Measurements from ENCODE around the gene NOL4L.

NOL4L gene

GRCh38 chr20:32557319-32557718 lies 27.8 kb downstream of the NOL4L start:
- no peak overlapping the region for H3K4ac ChIP-seq (ENCODE audit: low read depth, low read length)
- H2BK120ac ChIP-seq (ENCODE audit: low read depth, low read length) = no peak overlapping the region
- no CpG with 5 or more reads among the region's 5 CpGs for WGBS (ENCODE audit: extremely low coverage, insufficient coverage, low lambda C conversion rate)
- H2BK5ac ChIP-seq (ENCODE audit: low read length) = no peak overlapping the region
- H3K79me1 ChIP-seq (ENCODE audit: low read length) = no peaks in the 10 kb centered on the region
- no peak overlapping the region for H3K18ac ChIP-seq (ENCODE audit: low read length)
- H3K36me3 ChIP-seq (ENCODE audit: control insufficient read depth, insufficient read depth, low read length) = no peaks in the 10 kb centered on the region
- no peak overlapping the region for H4K8ac ChIP-seq (ENCODE audit: low read depth, low read length)
- no peak overlapping the region for H3K4me2 ChIP-seq (ENCODE audit: low read length)
- H4K5ac ChIP-seq (ENCODE audit: low read length) = no peak overlapping the region
- H3K79me2 ChIP-seq (ENCODE audit: control insufficient read depth, insufficient read depth, low read length) = no peaks in the 10 kb centered on the region
- no peaks in the 10 kb centered on the region for H3K27me3 ChIP-seq (ENCODE audit: insufficient read depth, low read length, poor library complexity)
- DNase-seq = no peak
- no peak overlapping the region for H3K27ac ChIP-seq (ENCODE audit: low read depth, low read length)
- H3K9ac ChIP-seq (ENCODE audit: low read length) = no peak overlapping the region
- H2AK5ac ChIP-seq (ENCODE audit: low read length) = no peak overlapping the region
- H3K23ac ChIP-seq (ENCODE audit: low read length) = no peak overlapping the region
- H3K4me3 ChIP-seq (ENCODE audit: low read length) = no peak overlapping the region
- H3K56ac ChIP-seq (ENCODE audit: low read length) = no peak overlapping the region
- H3K4me1 ChIP-seq (ENCODE audit: control insufficient read depth, low read depth, low read length) = no peaks in the 10 kb centered on the region
- H2BK15ac ChIP-seq (replicated peaks; ENCODE audit: low read depth) = no peak overlapping the region

- Histone ChIP-seq H3K4ac (ENCODE audit: low read depth, low read length) (no peak overlapping the region), H2BK120ac (ENCODE audit: low read depth, low read length) (no peak overlapping the region), H2BK5ac (ENCODE audit: low read length) (no peak overlapping the region), H2BK15ac (replicated peaks; ENCODE audit: low read depth) (no peak overlapping the region), H4K5ac (ENCODE audit: low read length) (no peak overlapping the region), H3K18ac (ENCODE audit: low read length) (no peak overlapping the region), H3K23ac (ENCODE audit: low read length) (no peak overlapping the region), H2AK5ac (ENCODE audit: low read length) (no peak overlapping the region), H3K79me1 (ENCODE audit: low read length) (no peaks in the 10 kb centered on the region), H3K4me3 (ENCODE audit: low read length) (no peak overlapping the region), H3K4me2 (ENCODE audit: low read length) (no peak overlapping the region), H3K4me1 (ENCODE audit: control insufficient read depth, low read depth, low read length) (no peaks in the 10 kb centered on the region), H3K36me3 (ENCODE audit: control insufficient read depth, insufficient read depth, low read length) (no peaks in the 10 kb centered on the region), H3K79me2 (ENCODE audit: control insufficient read depth, insufficient read depth, low read length) (no peaks in the 10 kb centered on the region), H3K9ac (ENCODE audit: low read length) (no peak overlapping the region), H3K27ac (ENCODE audit: low read depth, low read length) (no peak overlapping the region), H4K8ac (ENCODE audit: low read depth, low read length) (no peak overlapping the region), H3K56ac (ENCODE audit: low read length) (no peak overlapping the region), H3K27me3 (ENCODE audit: insufficient read depth, low read length, poor library complexity) (no peaks in the 10 kb centered on the region)
- no CpG with 5 or more reads among the region's 20 CpGs for WGBS (ENCODE audit: extremely low coverage, insufficient coverage, low lambda C conversion rate)
- DNase-seq = no peak
Observed at GRCh38 chr20:32556312-32557184, 28.6 kb downstream of the NOL4L start.

GRCh38 chr20:32555584-32555983 lies 29.5 kb downstream of the NOL4L start:
- no peaks in the 10 kb centered on the region for H3K27me3 ChIP-seq (ENCODE audit: insufficient read depth, low read length, poor library complexity)
- H2AK5ac ChIP-seq (ENCODE audit: low read length) = no peak overlapping the region
- no peak overlapping the region for H3K56ac ChIP-seq (ENCODE audit: low read length)
- H4K8ac ChIP-seq (ENCODE audit: low read depth, low read length) = no peak overlapping the region
- no peaks in the 10 kb centered on the region for H3K36me3 ChIP-seq (ENCODE audit: control insufficient read depth, insufficient read depth, low read length)
- no peak overlapping the region for H3K4me2 ChIP-seq (ENCODE audit: low read length)
- H2BK15ac ChIP-seq (replicated peaks; ENCODE audit: low read depth) = no peak overlapping the region
- DNase-seq = no peak
- no peak overlapping the region for H2BK5ac ChIP-seq (ENCODE audit: low read length)
- no peak overlapping the region for H3K18ac ChIP-seq (ENCODE audit: low read length)
- H2BK120ac ChIP-seq (ENCODE audit: low read depth, low read length) = no peak overlapping the region
- no peaks in the 10 kb centered on the region for H3K4me1 ChIP-seq (ENCODE audit: control insufficient read depth, low read depth, low read length)
- no peak overlapping the region for H3K4me3 ChIP-seq (ENCODE audit: low read length)
- no peak overlapping the region for H3K27ac ChIP-seq (ENCODE audit: low read depth, low read length)
- H3K4ac ChIP-seq (ENCODE audit: low read depth, low read length) = no peak overlapping the region
- no CpG with 5 or more reads among the region's 8 CpGs for WGBS (ENCODE audit: extremely low coverage, insufficient coverage, low lambda C conversion rate)
- H3K23ac ChIP-seq (ENCODE audit: low read length) = no peak overlapping the region
- H3K79me1 ChIP-seq (ENCODE audit: low read length) = no peaks in the 10 kb centered on the region
- no peak overlapping the region for H3K9ac ChIP-seq (ENCODE audit: low read length)
- no peaks in the 10 kb centered on the region for H3K79me2 ChIP-seq (ENCODE audit: control insufficient read depth, insufficient read depth, low read length)
- H4K5ac ChIP-seq (ENCODE audit: low read length) = no peak overlapping the region

GRCh38 chr20:32554965-32555289 lies 30.2 kb downstream of the NOL4L start:
- Histone ChIP-seq H3K27ac (ENCODE audit: low read depth, low read length) (no peak overlapping the region), H3K4ac (ENCODE audit: low read depth, low read length) (no peak overlapping the region), H3K79me1 (ENCODE audit: low read length) (no peaks in the 10 kb centered on the region), H3K79me2 (ENCODE audit: control insufficient read depth, insufficient read depth, low read length) (no peaks in the 10 kb centered on the region), H3K9ac (ENCODE audit: low read length) (no peak overlapping the region), H3K4me2 (ENCODE audit: low read length) (no peak overlapping the region), H3K56ac (ENCODE audit: low read length) (no peak overlapping the region), H4K5ac (ENCODE audit: low read length) (no peak overlapping the region), H4K8ac (ENCODE audit: low read depth, low read length) (no peak overlapping the region), H2BK5ac (ENCODE audit: low read length) (no peak overlapping the region), H2BK120ac (ENCODE audit: low read depth, low read length) (no peak overlapping the region), H2BK15ac (replicated peaks; ENCODE audit: low read depth) (no peak overlapping the region), H3K27me3 (ENCODE audit: insufficient read depth, low read length, poor library complexity) (no peaks in the 10 kb centered on the region), H3K4me3 (ENCODE audit: low read length) (no peak overlapping the region), H2AK5ac (ENCODE audit: low read length) (no peak overlapping the region), H3K23ac (ENCODE audit: low read length) (no peak overlapping the region), H3K4me1 (ENCODE audit: control insufficient read depth, low read depth, low read length) (no peaks in the 10 kb centered on the region), H3K36me3 (ENCODE audit: control insufficient read depth, insufficient read depth, low read length) (no peaks in the 10 kb centered on the region), H3K18ac (ENCODE audit: low read length) (no peak overlapping the region)
- DNase-seq = no peak
- no CpG with 5 or more reads among the region's 3 CpGs for WGBS (ENCODE audit: extremely low coverage, insufficient coverage, low lambda C conversion rate)

- Histone ChIP-seq H3K27ac (ENCODE audit: low read depth, low read length) (no peak overlapping the region), H3K18ac (ENCODE audit: low read length) (no peak overlapping the region), H3K4me2 (ENCODE audit: low read length) (no peak overlapping the region), H4K5ac (ENCODE audit: low read length) (no peak overlapping the region), H2AK5ac (ENCODE audit: low read length) (no peak overlapping the region), H2BK5ac (ENCODE audit: low read length) (no peak overlapping the region), H4K8ac (ENCODE audit: low read depth, low read length) (no peak overlapping the region), H3K27me3 (ENCODE audit: insufficient read depth, low read length, poor library complexity) (no peaks in the 10 kb centered on the region), H3K4ac (ENCODE audit: low read depth, low read length) (no peak overlapping the region), H3K9ac (ENCODE audit: low read length) (no peak overlapping the region), H2BK120ac (ENCODE audit: low read depth, low read length) (no peak overlapping the region), H3K56ac (ENCODE audit: low read length) (no peak overlapping the region), H3K4me1 (ENCODE audit: control insufficient read depth, low read depth, low read length) (no peaks in the 10 kb centered on the region), H3K79me2 (ENCODE audit: control insufficient read depth, insufficient read depth, low read length) (no peaks in the 10 kb centered on the region), H3K36me3 (ENCODE audit: control insufficient read depth, insufficient read depth, low read length) (no peaks in the 10 kb centered on the region), H3K79me1 (ENCODE audit: low read length) (no peaks in the 10 kb centered on the region), H2BK15ac (replicated peaks; ENCODE audit: low read depth) (no peak overlapping the region), H3K23ac (ENCODE audit: low read length) (no peak overlapping the region), H3K4me3 (ENCODE audit: low read length) (no peak overlapping the region)
- DNase-seq = no peak
- no CpG with 5 or more reads among the region's 4 CpGs for WGBS (ENCODE audit: extremely low coverage, insufficient coverage, low lambda C conversion rate)
Observed at GRCh38 chr20:32553618-32554017, 31.5 kb downstream of the NOL4L start.

- Histone ChIP-seq H3K4me1 (ENCODE audit: control insufficient read depth, low read depth, low read length) (no peaks in the 10 kb centered on the region), H2BK5ac (ENCODE audit: low read length) (no peak overlapping the region), H3K4ac (ENCODE audit: low read depth, low read length) (no peak overlapping the region), H3K4me3 (ENCODE audit: low read length) (no peak overlapping the region), H4K8ac (ENCODE audit: low read depth, low read length) (no peak overlapping the region), H4K5ac (ENCODE audit: low read length) (no peak overlapping the region), H3K4me2 (ENCODE audit: low read length) (no peak overlapping the region), H3K56ac (ENCODE audit: low read length) (no peak overlapping the region), H3K23ac (ENCODE audit: low read length) (no peak overlapping the region), H3K36me3 (ENCODE audit: control insufficient read depth, insufficient read depth, low read length) (no peaks in the 10 kb centered on the region), H2AK5ac (ENCODE audit: low read length) (no peak overlapping the region), H2BK120ac (ENCODE audit: low read depth, low read length) (no peak overlapping the region), H3K27ac (ENCODE audit: low read depth, low read length) (no peak overlapping the region), H3K9ac (ENCODE audit: low read length) (no peak overlapping the region), H3K79me1 (ENCODE audit: low read length) (no peaks in the 10 kb centered on the region), H3K18ac (ENCODE audit: low read length) (no peak overlapping the region), H2BK15ac (replicated peaks; ENCODE audit: low read depth) (no peak overlapping the region), H3K79me2 (ENCODE audit: control insufficient read depth, insufficient read depth, low read length) (no peaks in the 10 kb centered on the region), H3K27me3 (ENCODE audit: insufficient read depth, low read length, poor library complexity) (no peaks in the 10 kb centered on the region)
- DNase-seq = no peak
- no CpG with 5 or more reads among the region's 2 CpGs for WGBS (ENCODE audit: extremely low coverage, insufficient coverage, low lambda C conversion rate)
Observed at GRCh38 chr20:32551693-32552092, 33.4 kb downstream of the NOL4L start.

All from mesendoderm (in vitro differentiated cells).